Lung (tissue), 12 donors: ENCODE results near the gene ATP5PO. TPM values are rescaled to one million over a fixed set of nuclear protein-coding genes. Genes with fewer than 3 reads are reported as not detected.

Source experiments
- ATAC-seq: fragments of 200-7000 bp; cut with Tn5 transposase; one replicate; pipeline ENCODE4 v1.9.1; 2020; ENCODE audit warnings: moderate number of reproducible peaks; ENCODE audit not compliant: insufficient read depth, low FRiP score
- DNase-seq, 3 donors: peaks; one replicate each; pipeline ENCODE4 v3.0.0-alpha.2; 2013 to 2017
- H3K27ac ChIP-seq, 2 donors: one replicate each; pipeline ENCODE4 v1.5.1; 2013; ENCODE audit warnings: mild to moderate bottlenecking in 2 of 2, moderate library complexity in 2 of 2, control low read depth in 1 of 2, inconsistent platforms in 1 of 2, low read depth in 1 of 2, low read length in 1 of 2
- H3K27me3 ChIP-seq, 3 donors: one replicate each; pipeline ENCODE4 v1.5.1; 2013; ENCODE audit warnings: low read length in 2 of 3; ENCODE audit not compliant: control insufficient read depth in 3 of 3, insufficient read depth in 3 of 3
- H3K36me3 ChIP-seq, 4 donors: one replicate each; pipeline ENCODE4 v1.5.1; 2013; ENCODE audit warnings: low read length in 4 of 4, mild to moderate bottlenecking in 1 of 4, moderate library complexity in 1 of 4; ENCODE audit not compliant: control insufficient read depth in 4 of 4, insufficient read depth in 4 of 4
- H3K4me1 ChIP-seq, 5 donors: one replicate each; pipeline ENCODE4 v1.5.1; 2013; ENCODE audit warnings: low read length in 5 of 5, mild to moderate bottlenecking in 2 of 5, moderate library complexity in 1 of 5; ENCODE audit not compliant: control insufficient read depth in 5 of 5, insufficient read depth in 5 of 5
- H3K4me3 ChIP-seq: one replicate; pipeline ENCODE4 v1.5.1; 2013; ENCODE audit warnings: mild to moderate bottlenecking, control low read depth, moderate library complexity
- H3K9ac ChIP-seq, 2 donors: one replicate each; pipeline ENCODE4 v1.5.1; 2013; ENCODE audit warnings: low read length in 2 of 2, control low read depth in 1 of 2; ENCODE audit not compliant: insufficient read depth in 1 of 2
- H3K9me3 ChIP-seq, 4 donors: one replicate each; pipeline ENCODE4 v1.5.1; 2013; ENCODE audit warnings: low read length in 3 of 4, mild to moderate bottlenecking in 1 of 4, moderate library complexity in 1 of 4; ENCODE audit not compliant: control insufficient read depth in 4 of 4, insufficient read depth in 3 of 4
- WGBS, 2 donors: extraction: QIAGEN DNeasy Blood & Tissue Kit; methylation state at CpG; one replicate each; pipeline ENCODE4 v1.1.7; 2013; 5-methylcytosine and 5-hydroxymethylcytosine counted together
- polyA plus RNA-seq, 2 donors: library from polyadenylated mRNA; stranded (reverse); fragments of 200-250 nt; gene quantifications; one replicate each; pipeline ENCODE4 v1.2.1, GENCODE V29; 2013
- total RNA-seq, 2 donors: library from RNA; depleted of rRNA in 1 of 2; stranded (reverse); fragments of >200 nt in 1 of 2; gene quantifications; one replicate each; pipeline ENCODE4 v1.2.1, GENCODE V29; 2014 to 2021
- TF ChIP-seq, protein P1 (sequence below): IDR thresholded peaks from 2 replicates; pipeline ENCODE4 v1.5.1; 2012; ENCODE audit warnings: mild to moderate bottlenecking; ENCODE audit errors: control extremely low read depth, extremely low read depth
- donor health status: control.
- donor health status: control.
- donor health status: Bipolar disorder and iron deficiency.
- donor health status: healthy.
- donor health status: DM: yes; HTN: yes; CAD: no.

The ATP5PO gene
- total and polyA plus RNA-seq, 4 donors = 146 to 287 (median 175) TPM

DNA sequence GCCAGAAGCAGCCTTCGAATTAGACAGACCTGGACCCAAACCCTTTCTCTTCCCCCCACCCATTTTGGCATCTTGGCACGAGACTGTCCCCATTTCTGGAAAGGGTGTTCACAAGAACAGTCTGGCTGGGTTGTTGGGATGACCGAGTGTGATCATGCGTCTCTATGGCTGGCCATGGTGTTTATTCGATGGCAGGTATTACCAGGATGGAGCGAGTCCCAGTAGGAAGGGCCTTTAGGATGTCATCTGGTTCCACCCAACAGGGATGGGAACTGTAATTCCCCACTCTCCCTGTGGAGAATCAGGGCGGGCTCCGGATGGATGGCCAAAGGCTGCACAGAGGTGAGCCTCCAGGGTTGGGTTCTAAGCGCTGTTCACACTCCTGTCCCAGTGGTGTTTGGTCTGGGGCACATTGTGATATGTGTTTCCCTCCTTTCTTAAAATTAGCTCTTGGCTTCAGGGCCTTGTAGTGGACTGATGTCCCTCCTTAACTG lies 33.4 kb upstream of the ATP5PO start:
- TF ChIP-seq, protein P1, sequence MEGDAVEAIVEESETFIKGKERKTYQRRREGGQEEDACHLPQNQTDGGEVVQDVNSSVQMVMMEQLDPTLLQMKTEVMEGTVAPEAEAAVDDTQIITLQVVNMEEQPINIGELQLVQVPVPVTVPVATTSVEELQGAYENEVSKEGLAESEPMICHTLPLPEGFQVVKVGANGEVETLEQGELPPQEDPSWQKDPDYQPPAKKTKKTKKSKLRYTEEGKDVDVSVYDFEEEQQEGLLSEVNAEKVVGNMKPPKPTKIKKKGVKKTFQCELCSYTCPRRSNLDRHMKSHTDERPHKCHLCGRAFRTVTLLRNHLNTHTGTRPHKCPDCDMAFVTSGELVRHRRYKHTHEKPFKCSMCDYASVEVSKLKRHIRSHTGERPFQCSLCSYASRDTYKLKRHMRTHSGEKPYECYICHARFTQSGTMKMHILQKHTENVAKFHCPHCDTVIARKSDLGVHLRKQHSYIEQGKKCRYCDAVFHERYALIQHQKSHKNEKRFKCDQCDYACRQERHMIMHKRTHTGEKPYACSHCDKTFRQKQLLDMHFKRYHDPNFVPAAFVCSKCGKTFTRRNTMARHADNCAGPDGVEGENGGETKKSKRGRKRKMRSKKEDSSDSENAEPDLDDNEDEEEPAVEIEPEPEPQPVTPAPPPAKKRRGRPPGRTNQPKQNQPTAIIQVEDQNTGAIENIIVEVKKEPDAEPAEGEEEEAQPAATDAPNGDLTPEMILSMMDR = no peak
- peak overlapping the region in 1 of 2 donors; percentile 85 for H3K27ac ChIP-seq
- no peak for ATAC-seq
- H3K4me3 ChIP-seq = no peak overlapping the region
- no peaks in the 10 kb centered on the region for H3K36me3 ChIP-seq
- no peak overlapping the region for H3K9ac ChIP-seq
- DNase-seq = no peak
- WGBS, 2 donors = 79 to 82% methylated on average over 9 of the region's 9 CpGs
- no peaks in the 10 kb centered on the region for H3K27me3 ChIP-seq
- H3K4me1 ChIP-seq = peaks cover 0 to 11% (median 0%) of the 10 kb centered on the region in 5 donors
- H3K9me3 ChIP-seq = peaks cover 0 to 4% (median 0%) of the 10 kb centered on the region in 4 donors

DNA sequence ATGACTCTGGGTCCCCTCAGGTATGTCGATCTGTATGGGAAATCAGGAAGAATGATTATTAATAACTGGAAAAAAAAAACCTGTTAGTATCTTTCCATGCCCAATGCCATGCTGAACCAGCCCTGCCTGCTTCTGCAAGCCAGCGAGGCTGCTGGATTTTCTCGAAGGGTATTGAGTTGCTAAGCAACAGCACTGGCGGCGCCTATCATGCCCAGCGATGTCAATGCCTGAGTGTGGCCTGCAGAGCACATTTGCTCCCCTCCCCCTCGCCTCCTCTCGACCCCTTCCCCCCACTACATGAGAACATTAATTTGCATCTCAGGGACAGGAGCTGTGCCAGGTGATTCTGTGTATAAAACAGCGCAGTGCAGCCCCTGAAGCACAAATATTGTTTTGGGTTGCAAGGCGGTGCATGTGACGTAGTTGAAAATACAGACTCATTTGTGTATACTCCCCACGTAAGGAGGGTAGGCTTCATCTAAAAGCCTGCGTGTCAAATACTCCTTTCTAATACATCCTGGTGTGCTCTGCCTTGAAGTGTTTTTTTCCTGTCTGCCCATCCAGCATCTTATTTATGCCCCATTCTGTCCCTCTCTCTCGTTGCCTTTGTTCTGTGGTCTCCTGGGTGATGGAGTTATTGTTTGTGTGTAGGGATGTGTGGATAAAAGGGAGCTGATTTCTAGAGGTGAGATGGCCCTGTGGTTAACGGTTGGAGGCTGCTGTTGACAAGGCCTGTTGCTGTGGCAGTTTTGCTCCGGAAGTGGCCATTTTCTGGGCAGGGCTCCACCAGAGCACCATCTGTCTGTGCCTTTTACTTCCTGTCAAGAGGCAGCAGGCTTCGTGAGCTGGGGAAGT lies 32.7 kb upstream of the ATP5PO start:
- Histone ChIP-seq H3K4me1 (peaks cover 0 to 11% (median 0%) of the 10 kb centered on the region in 5 donors), H3K9ac (peak overlapping the region in 1 of 2 donors; percentile 9), H3K27ac (peak overlapping the region; percentile 85 to 86), H3K36me3 (no peaks in the 10 kb centered on the region), H3K9me3 (peaks cover 0 to 4% (median 0%) of the 10 kb centered on the region in 4 donors), H3K27me3 (no peaks in the 10 kb centered on the region), H3K4me3 (no peak overlapping the region)
- WGBS, 2 donors = 47 to 48% methylated on average over 17 of the region's 17 CpGs
- peak; percentile 32 to 55 (median 47) for DNase-seq
- TF ChIP-seq, protein P1 = no peak
- peak; percentile 5 for ATAC-seq

DNA sequence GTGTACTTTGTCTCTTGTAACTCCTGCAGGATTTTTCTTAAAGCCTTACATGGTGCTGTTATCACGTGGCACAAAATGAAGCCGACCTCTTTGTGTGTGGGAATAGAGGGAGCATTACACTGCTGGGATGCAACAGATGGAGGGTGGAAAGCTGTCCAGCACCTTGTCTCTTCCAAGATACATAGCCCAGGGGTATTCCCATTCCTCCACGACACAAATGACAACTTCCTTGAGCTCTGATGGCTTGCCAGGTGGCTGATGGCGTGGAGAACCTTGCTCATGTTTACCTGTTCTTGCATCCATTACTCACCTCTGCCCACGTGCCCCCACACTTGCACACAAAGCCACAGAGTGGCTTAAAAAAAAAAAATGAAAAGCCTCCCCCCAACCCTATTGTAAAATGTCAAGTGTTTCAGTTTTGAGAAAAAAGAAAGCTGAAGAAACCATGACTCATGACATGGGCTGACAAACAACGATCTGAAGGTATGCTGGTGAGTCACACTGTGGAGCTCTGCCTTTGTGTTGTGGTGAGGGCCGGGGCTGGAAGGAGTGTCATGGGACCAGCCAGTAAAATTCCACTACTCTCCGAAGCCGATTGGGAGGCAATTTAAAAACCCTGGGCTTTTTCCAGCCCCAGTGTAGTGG lies 32.0 kb upstream of the ATP5PO start:
- Histone ChIP-seq H3K9me3 (peaks cover 0 to 4% (median 0%) of the 10 kb centered on the region in 4 donors), H3K4me3 (no peak overlapping the region), H3K27ac (peak overlapping the region; percentile 86 to 87), H3K27me3 (no peaks in the 10 kb centered on the region), H3K4me1 (peaks cover 0 to 11% (median 0%) of the 10 kb centered on the region in 5 donors), H3K9ac (peak overlapping the region in 1 of 2 donors; percentile 9), H3K36me3 (no peaks in the 10 kb centered on the region)
- TF ChIP-seq, protein P1 = no peak
- 35 to 37% methylated on average over 9 of the region's 9 CpGs for WGBS, 2 donors
- ATAC-seq (peak; percentile 89), DNase-seq (peak; percentile 40 to 52 (median 51))
